T-cell (primary cell): ENCODE results near the gene ALG8. TPM values are rescaled to one million over a fixed set of nuclear protein-coding genes. Genes with fewer than 3 reads are reported as not detected.

ENCODE experiments used
- ATAC-seq, 4 experiments: fragments of 200-7000 bp in 3 of 4; fragments of 150-1000 bp in 1 of 4; cut with Tn5 transposase; replicated peaks in 1 of 4; 1 replicate in 3 of 4; 2 replicates in 1 of 4; pipeline ENCODE4 v1.10.0; 2021; ENCODE audit warnings: moderate library complexity in 3 of 4, mild to moderate bottlenecking in 2 of 4, moderate number of reproducible peaks in 1 of 4
- CTCF ChIA-PET, 2 donors: fragments of 300-600 bp; sonication (Branson Sonifier 250); formaldehyde crosslinking; loops; one replicate each; lab custom pipeline; 2022; ENCODE audit warnings: antibody characterized with exemption in 2 of 2; lab: Charles Lee
- POLR2A ChIA-PET, 2 donors: fragments of 300-600 bp; sonication (Branson Sonifier 250); formaldehyde crosslinking; loops; one replicate each; lab custom pipeline; 2022; ENCODE audit warnings: antibody characterized with exemption in 2 of 2; lab: Charles Lee
- DNase-seq, 35 experiments: peaks; one replicate each; pipeline versions ENCODE4 v3.0.0 to v3.0.0-alpha.2; 2013 to 2023
- H3K27ac ChIP-seq: one replicate; pipeline ENCODE4 v1.5.1; 2013; ENCODE audit warnings: low read length
- H3K27me3 ChIP-seq, 2 experiments: replicated peaks in 1 of 2; 1 replicate in 1 of 2; 2 replicates in 1 of 2; pipeline versions ENCODE4 v1.6.1 to v1.7.0; 2013; ENCODE audit warnings: low read length in 1 of 2, mixed read lengths in 1 of 2; ENCODE audit not compliant: control insufficient read depth in 2 of 2, insufficient read depth in 2 of 2; ENCODE audit errors: extremely low read depth in 1 of 2
- H3K36me3 ChIP-seq, 2 donors: 1 replicate in 1 of 2; 2 replicates in 1 of 2; pipeline versions ENCODE4 v1.6.1 to v1.7.0; 2013; ENCODE audit warnings: low read length in 1 of 2; ENCODE audit not compliant: control insufficient read depth in 2 of 2, insufficient read depth in 1 of 2; ENCODE audit errors: extremely low read depth in 1 of 2
- H3K4me1 ChIP-seq, 2 experiments: 1 replicate in 1 of 2; 2 replicates in 1 of 2; pipeline versions ENCODE4 v1.6.1 to v1.7.0; 2013; ENCODE audit warnings: low read length in 2 of 2, mixed read lengths in 1 of 2; ENCODE audit not compliant: insufficient read depth in 2 of 2, control insufficient read depth in 1 of 2; ENCODE audit errors: extremely low read depth in 1 of 2
- H3K4me3 ChIP-seq, 2 donors: 1 replicate in 1 of 2; 2 replicates in 1 of 2; pipeline versions ENCODE4 v1.5.1 to v1.7.0; 2013; ENCODE audit warnings: mild to moderate bottlenecking in 2 of 2, low read length in 1 of 2, moderate library complexity in 1 of 2; ENCODE audit not compliant: control insufficient read depth in 1 of 2; ENCODE audit errors: extremely low read depth in 1 of 2
- H3K9me3 ChIP-seq: 2 replicates; pipeline ENCODE4 v1.7.0; 2013
- H3K27ac Mint-ChIP-seq, 2 donors: one replicate each; pipeline ENCODE4 v1.8.0; 2020 to 2021; ENCODE audit warnings: mild to moderate bottlenecking in 2 of 2, mixed read lengths in 2 of 2
- H3K27me3 Mint-ChIP-seq, 2 donors: one replicate each; pipeline ENCODE4 v1.8.0; 2021 to 2022; ENCODE audit warnings: mixed read lengths in 2 of 2
- H3K36me3 Mint-ChIP-seq: one replicate; pipeline ENCODE4 v1.8.0; 2021; ENCODE audit warnings: mixed read lengths
- H3K4me1 Mint-ChIP-seq, 3 donors: one replicate each; pipeline ENCODE4 v1.8.0; 2020 to 2022; ENCODE audit warnings: mixed read lengths in 3 of 3, mild to moderate bottlenecking in 1 of 3
- H3K4me3 Mint-ChIP-seq, 3 donors: one replicate each; pipeline ENCODE4 v1.8.0; 2020 to 2022; ENCODE audit warnings: mild to moderate bottlenecking in 3 of 3, mixed read lengths in 3 of 3, moderate library complexity in 3 of 3
- H3K9me3 Mint-ChIP-seq, 3 donors: one replicate each; pipeline ENCODE4 v1.8.0; 2020 to 2022; ENCODE audit warnings: mixed read lengths in 3 of 3
- WGBS: methylation state at CpG from one replicate; pipeline ENCODE4 v1.1.5; 2013; ENCODE audit warnings: missing lambda C conversion rate; ENCODE audit not compliant: insufficient coverage; 5-methylcytosine and 5-hydroxymethylcytosine counted together
- total RNA-seq, 35 experiments: library from RNA in 6 of 35; stranded (reverse) in 6 of 35; fragments of 120-200 nt in 1 of 35; gene quantifications; one replicate each; pipeline versions ENCODE4 v1.2.1 to v1.2.4 and lab custom pipeline; 2013 to 2026

The ALG8 gene
- total RNA-seq, 5 donors from 2014 or later (not counting 1 experiment from before 2014, with no cell fraction given) = 23.1 to 34.1 (median 31.8) TPM

- no peak for ATAC-seq
- Mint-ChIP-seq H3K4me3 (no peak overlapping the region), H3K9me3 (no peaks in the 10 kb centered on the region), H3K4me1 (no peaks in the 10 kb centered on the region), H3K27me3 (no peaks in the 10 kb centered on the region), H3K27ac (no peak overlapping the region), H3K36me3 (no peaks in the 10 kb centered on the region)
- POLR2A ChIA-PET = no interaction called here
- DNase-seq = no peak
- 80% methylated on average over 2 of the region's 3 CpGs for WGBS
- Histone ChIP-seq H3K27ac (no peak overlapping the region), H3K4me3 (no peak overlapping the region), H3K36me3 (no peaks in the 10 kb centered on the region), H3K9me3 (no peaks in the 10 kb centered on the region), H3K4me1 (no peaks in the 10 kb centered on the region), H3K27me3 (no peaks in the 10 kb centered on the region)
- CTCF ChIA-PET = no interaction called here
These were observed 83.3 kb downstream of the ALG8 start for GRCh38 chr11:78056093-78056492.

- Mint-ChIP-seq H3K27me3 (no peaks in the 10 kb centered on the region), H3K4me3 (no peak overlapping the region), H3K27ac (no peak overlapping the region), H3K36me3 (no peaks in the 10 kb centered on the region), H3K4me1 (no peaks in the 10 kb centered on the region), H3K9me3 (no peaks in the 10 kb centered on the region)
- H3K36me3 ChIP-seq = no peaks in the 10 kb centered on the region
- H3K27me3 ChIP-seq = no peaks in the 10 kb centered on the region
- CTCF ChIA-PET = interaction anchor here in 1 of 2 donors (1.3 kb wide), 1 partner anchor 9 kb away, joined by 3 read pairs; no protein-coding TSS in a partner anchor
- no peaks in the 10 kb centered on the region for H3K9me3 ChIP-seq
- H3K4me3 ChIP-seq = no peak overlapping the region
- no peak overlapping the region for H3K27ac ChIP-seq
- POLR2A ChIA-PET = no interaction called here
- DNase-seq = no peak
- H3K4me1 ChIP-seq = no peaks in the 10 kb centered on the region
- ATAC-seq = no peak
- WGBS = 92% methylated on average over 2 of the region's 4 CpGs
These were observed 84.5 kb downstream of the ALG8 start for GRCh38 chr11:78054971-78055370.

- H3K36me3 Mint-ChIP-seq = no peaks in the 10 kb centered on the region
- ChIA-PET CTCF (no interaction called here), POLR2A (interaction anchor here in 1 of 2 donors (0.5 kb wide), 1 partner anchor 54 kb away, joined by 3 read pairs; no protein-coding TSS in a partner anchor)
- ATAC-seq (no peak), DNase-seq (no peak)
- H3K27ac Mint-ChIP-seq = no peak overlapping the region
- Histone ChIP-seq H3K27ac (no peak overlapping the region), H3K4me3 (no peak overlapping the region), H3K9me3 (no peaks in the 10 kb centered on the region), H3K36me3 (no peaks in the 10 kb centered on the region), H3K4me1 (peaks cover 0 to 3% of the 10 kb centered on the region in 2 experiments), H3K27me3 (no peaks in the 10 kb centered on the region)
- no peaks in the 10 kb centered on the region for H3K27me3 Mint-ChIP-seq
- H3K4me1 Mint-ChIP-seq = peaks cover 0 to 4% (median 3%) of the 10 kb centered on the region in 3 donors
- no peak overlapping the region for H3K4me3 Mint-ChIP-seq
- 100% methylated on average over 1 of the region's 6 CpGs for WGBS
- H3K9me3 Mint-ChIP-seq = no peaks in the 10 kb centered on the region
These were observed 88.2 kb downstream of the ALG8 start for GRCh38 chr11:78050964-78051831.

Other genes starting within 250 kb of the ALG8 start
- 10 to 100 TPM; 57.5 to 79.2 (median 62.6) TPM for gene INTS4, start 145.0 kb downstream of the ALG8 start, total RNA-seq
- gene KCTD14, start 116.3 kb downstream of the ALG8 start, total RNA-seq = under 1 TPM in 3 of 5 donors, not detected in 2; 0.18 to 0.30 (median 0.23) TPM
- gene THRSP, start 75.8 kb downstream of the ALG8 start, total RNA-seq = not detected
- gene NDUFC2, start 59.8 kb downstream of the ALG8 start, total RNA-seq = 10 to 100 TPM; 40.8 to 93.8 (median 88.1) TPM
- 10 to 100 TPM in 2 of 5 donors, 1 to 10 TPM in 3; 3.4 to 13.2 (median 9.7) TPM for gene KCTD21, start 49.0 kb upstream of the ALG8 start, total RNA-seq
- 10 to 100 TPM; 14.3 to 18.1 (median 15.4) TPM for gene USP35, start 49.3 kb upstream of the ALG8 start, total RNA-seq